ENCODE data around the gene FRMD5. TPM values are rescaled to one million over a fixed set of nuclear protein-coding genes. Genes with fewer than 3 reads are reported as not detected.
A peak's percentile ranks its signal among the peaks of the same experiment; 100 is the strongest.

The FRMD5 gene
- total RNA-seq, 1 donor from 2014 or later = 62.4 TPM

- Histone ChIP-seq H3K27me3 (ENCODE audit: low read depth) (peaks cover 9% of the 10 kb centered on the region), H3K4me1 (peaks cover 18% of the 10 kb centered on the region), H3K9me3 (replicated peaks) (no peaks in the 10 kb centered on the region), H3K4me3 (no peak overlapping the region), H3K27ac (replicated peaks) (no peak overlapping the region), H3K36me3 (no peaks in the 10 kb centered on the region)
- intact Hi-C loops (cut with micrococcal nuclease) = no loop called here
- TF ChIP-seq CTCF (IDR thresholded peaks at IDR 0.05; ENCODE audit: borderline replicate concordance) = no peak
- no peak for DNase-seq
These were observed 47.4 kb downstream of the FRMD5 start for GRCh38 chr15:44147636-44148035.

- intact Hi-C loops (cut with micrococcal nuclease) = no loop called here
- H3K9me3 ChIP-seq (replicated peaks) = no peaks in the 10 kb centered on the region
- no peak for TF ChIP-seq CTCF (IDR thresholded peaks at IDR 0.05; ENCODE audit: borderline replicate concordance)
- peak overlapping the region; percentile 60 for H3K27ac ChIP-seq (replicated peaks)
- no peaks in the 10 kb centered on the region for H3K36me3 ChIP-seq
- peaks cover 18% of the 10 kb centered on the region for H3K4me1 ChIP-seq
- H3K4me3 ChIP-seq = no peak overlapping the region
- DNase-seq = no peak
- H3K27me3 ChIP-seq (ENCODE audit: low read depth) = peaks cover 9% of the 10 kb centered on the region
These were observed 49.6 kb downstream of the FRMD5 start for GRCh38 chr15:44145495-44145894.

GRCh38 chr15:44144992-44145391, 50.1 kb downstream of the FRMD5 start:
- H3K27me3 ChIP-seq (ENCODE audit: low read depth) = peaks cover 9% of the 10 kb centered on the region
- DNase-seq = no peak
- H3K4me3 ChIP-seq = no peak overlapping the region
- TF ChIP-seq CTCF (IDR thresholded peaks at IDR 0.05; ENCODE audit: borderline replicate concordance) = no peak
- intact Hi-C loops (cut with micrococcal nuclease) = no loop called here
- peak overlapping the region; percentile 60 for H3K27ac ChIP-seq (replicated peaks)
- H3K9me3 ChIP-seq (replicated peaks) = no peaks in the 10 kb centered on the region
- peaks cover 18% of the 10 kb centered on the region for H3K4me1 ChIP-seq
- H3K36me3 ChIP-seq = no peaks in the 10 kb centered on the region

- no peaks in the 10 kb centered on the region for H3K9me3 ChIP-seq (replicated peaks)
- peaks cover 9% of the 10 kb centered on the region for H3K27me3 ChIP-seq (ENCODE audit: low read depth)
- H3K36me3 ChIP-seq = no peaks in the 10 kb centered on the region
- no peak for TF ChIP-seq CTCF (IDR thresholded peaks at IDR 0.05; ENCODE audit: borderline replicate concordance)
- no peak overlapping the region for H3K4me3 ChIP-seq
- peaks cover 18% of the 10 kb centered on the region for H3K4me1 ChIP-seq
- peak overlapping the region; percentile 60 for H3K27ac ChIP-seq (replicated peaks)
- intact Hi-C loops (cut with micrococcal nuclease) = no loop called here
- no peak for DNase-seq
These were observed 50.9 kb downstream of the FRMD5 start for GRCh38 chr15:44144184-44144583.

- Histone ChIP-seq H3K27ac (replicated peaks) (no peak overlapping the region), H3K36me3 (no peaks in the 10 kb centered on the region), H3K4me1 (peaks cover 11% of the 10 kb centered on the region), H3K4me3 (no peak overlapping the region), H3K9me3 (replicated peaks) (no peaks in the 10 kb centered on the region), H3K27me3 (ENCODE audit: low read depth) (no peaks in the 10 kb centered on the region)
- intact Hi-C loops (cut with micrococcal nuclease) = no loop called here
- TF ChIP-seq CTCF (IDR thresholded peaks at IDR 0.05; ENCODE audit: borderline replicate concordance) = no peak
- no peak for DNase-seq
These were observed 57.3 kb downstream of the FRMD5 start for GRCh38 chr15:44137750-44138149.

All from left ventricle myocardium inferior (tissue), 1 donor.